GM12878 (cell line): ENCODE measurements around the gene ABCA7. TPM values are rescaled to one million over a fixed set of nuclear protein-coding genes. Genes with fewer than 3 reads are reported as not detected.

ENCODE experiments used
- ATAC-seq: fragments of 200-7000 bp; cut with Tn5 transposase; 3 replicates; pipeline ENCODE4 v1.9.1; 2020; ENCODE audit warnings: mild to moderate bottlenecking, moderate library complexity
- BruUV-seq: library from RNA; stranded (reverse); fragments of 400-500 nt; replicated peaks from 2 replicates; lab custom pipeline; 2021; lab: Mats Ljungman, UMichigan
- CTCF ChIA-PET: fragments of 300-600 bp; sonication (Branson Sonifier 250); formaldehyde crosslinking; extraction: SDS; loops from one replicate; lab custom pipeline; 2021; ENCODE audit warnings: inconsistent platforms; lab: Yijun Ruan, JAX
- POLR2A ChIA-PET: fragments of 350-600 bp; formaldehyde crosslinking; extraction: SDS; loops from one replicate; lab custom pipeline; 2021; ENCODE audit warnings: inconsistent platforms; lab: Charles Lee
- RAD21 ChIA-PET: fragments of 300-600 bp; sonication (Branson Sonifier 250); formaldehyde crosslinking; loops from one replicate; lab custom pipeline; 2023; ENCODE audit warnings: antibody characterized with exemption; ENCODE audit not compliant: unreplicated experiment; lab: Charles Lee
- SMC1A ChIA-PET: fragments of 300-600 bp; sonication (Branson Sonifier 250); formaldehyde crosslinking; loops from one replicate; lab custom pipeline; 2023; ENCODE audit not compliant: unreplicated experiment, uncharacterized antibody; lab: Charles Lee
- DNase-seq: peaks from one replicate; pipeline ENCODE4 v3.0.0-alpha.2; 2011; ENCODE audit warnings: low read depth, low spot score
- FAIRE-seq: peaks from 3 replicates; lab custom pipeline; 2011; peaks lifted over from hg19 to GRCh38; lab: Jason Lieb, UNC
- H2AFZ ChIP-seq: 2 replicates; pipeline ENCODE4 v1.6.0; 2011; ENCODE audit warnings: low read depth, low read length, control low read depth; ENCODE audit not compliant: control insufficient read depth
- H3K27ac ChIP-seq: 2 replicates; pipeline ENCODE4 v1.5.1; 2011; ENCODE audit warnings: control low read depth; ENCODE audit not compliant: control insufficient read depth, insufficient read depth
- H3K27me3 ChIP-seq, 2 experiments: replicated peaks in 1 of 2; 2 replicates each; pipeline versions ENCODE4 v1.6.0 to v1.6.1; 2011; ENCODE audit warnings: low read length in 1 of 2; ENCODE audit not compliant: control insufficient read depth in 2 of 2, insufficient read depth in 2 of 2
- H3K36me3 ChIP-seq, 2 experiments: 2 replicates each; pipeline ENCODE4 v1.5.1; 2011; ENCODE audit warnings: low read length in 1 of 2; ENCODE audit not compliant: control insufficient read depth in 2 of 2, insufficient read depth in 2 of 2
- H3K4me1 ChIP-seq: 2 replicates; pipeline ENCODE4 v1.6.1; 2011; ENCODE audit warnings: mild to moderate bottlenecking, low read length, moderate library complexity, mixed read lengths; ENCODE audit not compliant: control insufficient read depth, insufficient read depth
- H3K4me2 ChIP-seq: 2 replicates; pipeline ENCODE4 v1.6.0; 2011; ENCODE audit warnings: control low read depth; ENCODE audit not compliant: control insufficient read depth, insufficient read depth
- H3K4me3 ChIP-seq: fragments of 200-600 bp; sonication (generic); 2 replicates; pipeline ENCODE4 v1.5.1; 2016
- H3K79me2 ChIP-seq: 2 replicates; pipeline ENCODE4 v1.6.0; 2011; ENCODE audit warnings: low read length; ENCODE audit not compliant: control insufficient read depth, insufficient read depth
- H3K9ac ChIP-seq: 2 replicates; pipeline ENCODE4 v1.8.0; 2011; ENCODE audit warnings: low read length, control low read depth, mixed read lengths; ENCODE audit not compliant: control insufficient read depth, insufficient read depth
- H3K9me3 ChIP-seq: replicated peaks from 3 replicates; pipeline ENCODE4 v1.5.1; 2011; ENCODE audit warnings: mild to moderate bottlenecking, low read length; ENCODE audit not compliant: control insufficient read depth, insufficient read depth
- H4K20me1 ChIP-seq: 2 replicates; pipeline ENCODE4 v1.6.0; 2011; ENCODE audit not compliant: control insufficient read depth, insufficient read depth
- DPF2 ChIP-seq: fragments of 450-650 bp; IDR thresholded peaks from 2 replicates; pipeline ENCODE4 v1.6.1; 2017; ENCODE audit warnings: mild to moderate bottlenecking
- LARP7 ChIP-seq: fragments of 450-650 bp; IDR thresholded peaks from 2 replicates; pipeline ENCODE4 v1.6.1; 2017; ENCODE audit warnings: mild to moderate bottlenecking
- WGBS: methylation state at CpG from one replicate; pipeline ENCODE4 v1.1.6; 2016; ENCODE audit warnings: low lambda C conversion rate; ENCODE audit not compliant: insufficient replicate concordance, insufficient coverage; ENCODE audit errors: missing lambda C conversion rate; 5-methylcytosine and 5-hydroxymethylcytosine counted together
- in situ Hi-C: fragments of 300-500 bp; cut with MboI; formaldehyde crosslinking; loops from 9 replicates; pipeline ENCODE4 v1.14.3; 2018; ENCODE audit warnings: mixed read lengths
- intact Hi-C: fragments of 100-400 bp; cut with micrococcal nuclease; formaldehyde crosslinking; loops from one replicate; pipeline ENCODE4 v1.14.2; 2022; ENCODE audit not compliant: unreplicated experiment
- polyA plus RNA-seq, 11 experiments: library from polyadenylated mRNA; depleted of rRNA in 4 of 11; unstranded in 6 of 11; stranded (reverse) in 5 of 11; fragments of >200 nt; fragmentation: Nextera tagmentation in 4 of 11; fragmentation: Illumina TruSeq in 1 of 11; extraction: Ambion mirVana in 4 of 11; extraction: Trizol in 1 of 11; gene quantifications; 1 replicate in 1 of 11; 2 replicates in 10 of 11; pipeline versions ENCODE4 v1.2.1 to v1.2.3, GENCODE V29; 2011 to 2016; ENCODE audit warnings: inconsistent platforms in 2 of 11, missing spikeins in 2 of 11, low read depth in 1 of 11
- total RNA-seq, 4 experiments: library from RNA; depleted of rRNA in 3 of 4; stranded (reverse); fragments of >200 nt in 3 of 4; fragmentation: Illumina TruSeq in 1 of 4; extraction: Trizol in 1 of 4; gene quantifications; 2 replicates each; pipeline versions ENCODE4 v1.2.1 to v1.2.3, GENCODE V29; 2013 to 2021
- TF ChIP-seq, protein P1 (sequence below): fragments of 450-650 bp; formaldehyde crosslinking; IDR thresholded peaks from 2 replicates; pipeline ENCODE4 v1.4.0; 2020; ENCODE audit warnings: mild to moderate bottlenecking, moderate library complexity

Gene ABCA7
- total and polyA plus RNA-seq, 10 of the 15 experiments (the other 5 are each of a cell fraction or from before 2014, with no cell fraction given), result 1.0 to 49.5 (median 14.8) TPM

GRCh38 chr19:1027650-1028061 lies 12.3 kb upstream of the ABCA7 start:
- CTCF ChIA-PET, result interaction anchor here (0.6 to 2.3 kb wide), 6 partner anchors 9 to 164 kb away, joined by 3 to 11 read pairs (median 4); no protein-coding TSS in a partner anchor
- no peak for FAIRE-seq
- Histone ChIP-seq H3K79me2 (peaks cover 52% of the 10 kb centered on the region), H3K36me3 (peaks cover 8 to 11% of the 10 kb centered on the region in 2 experiments), H4K20me1 (0 out of 2 replicates have a peak, but pooled peaks cover 4% of the 10 kb centered on the region), H3K27me3 (no peaks in the 10 kb centered on the region), H3K9ac (peak overlapping the region; percentile 90), H3K4me2 (peak overlapping the region; percentile 95), H2AFZ (no peak overlapping the region), H3K27ac (peak overlapping the region; percentile 92), H3K4me1 (peaks cover 6% of the 10 kb centered on the region), H3K4me3 (peak overlapping the region; percentile 90), H3K9me3 (no peaks in the 10 kb centered on the region)
- intact Hi-C loops (no loop called here), in situ Hi-C loops (no loop called here)
- no TSS peak for BruUV-seq
- ATAC-seq, result peak; percentile 23
- POLR2A ChIA-PET, result interaction anchor here (0.5 to 4.7 kb wide), 13 partner anchors 8 to 239 kb away, joined by 3 to 83 read pairs (median 4); partner anchors contain the start of genes ABCA7, ARHGAP45 and GPX4
- SMC1A ChIA-PET, result interaction anchor here (0.6 to 2.9 kb wide), 6 partner anchors 8 to 75 kb away, joined by 3 to 22 read pairs (median 4); partner anchors contain the start of genes ABCA7 and ARHGAP45
- DNase-seq, result no peak
- RAD21 ChIA-PET, result interaction anchor here (0.6 to 4.9 kb wide), 6 partner anchors 11 to 229 kb away, joined by 3 to 39 read pairs (median 4); partner anchors contain the start of genes ABCA7, ARHGAP45 and WDR18
- WGBS, result 0% methylated on average over 12 of the region's 16 CpGs
- TF ChIP-seq LARP7 (peak; percentile 23; the same call in 1 of the 2 replicates), DPF2 (0 out of 2 replicates have a peak, but pooled peaks have one; percentile 30)
- TF ChIP-seq, protein P1, sequence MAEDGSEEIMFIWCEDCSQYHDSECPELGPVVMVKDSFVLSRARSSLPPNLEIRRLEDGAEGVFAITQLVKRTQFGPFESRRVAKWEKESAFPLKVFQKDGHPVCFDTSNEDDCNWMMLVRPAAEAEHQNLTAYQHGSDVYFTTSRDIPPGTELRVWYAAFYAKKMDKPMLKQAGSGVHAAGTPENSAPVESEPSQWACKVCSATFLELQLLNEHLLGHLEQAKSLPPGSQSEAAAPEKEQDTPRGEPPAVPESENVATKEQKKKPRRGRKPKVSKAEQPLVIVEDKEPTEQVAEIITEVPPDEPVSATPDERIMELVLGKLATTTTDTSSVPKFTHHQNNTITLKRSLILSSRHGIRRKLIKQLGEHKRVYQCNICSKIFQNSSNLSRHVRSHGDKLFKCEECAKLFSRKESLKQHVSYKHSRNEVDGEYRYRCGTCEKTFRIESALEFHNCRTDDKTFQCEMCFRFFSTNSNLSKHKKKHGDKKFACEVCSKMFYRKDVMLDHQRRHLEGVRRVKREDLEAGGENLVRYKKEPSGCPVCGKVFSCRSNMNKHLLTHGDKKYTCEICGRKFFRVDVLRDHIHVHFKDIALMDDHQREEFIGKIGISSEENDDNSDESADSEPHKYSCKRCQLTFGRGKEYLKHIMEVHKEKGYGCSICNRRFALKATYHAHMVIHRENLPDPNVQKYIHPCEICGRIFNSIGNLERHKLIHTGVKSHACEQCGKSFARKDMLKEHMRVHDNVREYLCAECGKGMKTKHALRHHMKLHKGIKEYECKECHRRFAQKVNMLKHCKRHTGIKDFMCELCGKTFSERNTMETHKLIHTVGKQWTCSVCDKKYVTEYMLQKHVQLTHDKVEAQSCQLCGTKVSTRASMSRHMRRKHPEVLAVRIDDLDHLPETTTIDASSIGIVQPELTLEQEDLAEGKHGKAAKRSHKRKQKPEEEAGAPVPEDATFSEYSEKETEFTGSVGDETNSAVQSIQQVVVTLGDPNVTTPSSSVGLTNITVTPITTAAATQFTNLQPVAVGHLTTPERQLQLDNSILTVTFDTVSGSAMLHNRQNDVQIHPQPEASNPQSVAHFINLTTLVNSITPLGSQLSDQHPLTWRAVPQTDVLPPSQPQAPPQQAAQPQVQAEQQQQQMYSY, result no peak
